Measurements from ENCODE around the gene FZR1. TPM values are rescaled to one million over a fixed set of nuclear protein-coding genes. Genes with fewer than 3 reads are reported as not detected.

Gene FZR1
- total RNA-seq, 6 donors from 2014 or later: 19.9 to 110 (median 37.5) TPM

DNA sequence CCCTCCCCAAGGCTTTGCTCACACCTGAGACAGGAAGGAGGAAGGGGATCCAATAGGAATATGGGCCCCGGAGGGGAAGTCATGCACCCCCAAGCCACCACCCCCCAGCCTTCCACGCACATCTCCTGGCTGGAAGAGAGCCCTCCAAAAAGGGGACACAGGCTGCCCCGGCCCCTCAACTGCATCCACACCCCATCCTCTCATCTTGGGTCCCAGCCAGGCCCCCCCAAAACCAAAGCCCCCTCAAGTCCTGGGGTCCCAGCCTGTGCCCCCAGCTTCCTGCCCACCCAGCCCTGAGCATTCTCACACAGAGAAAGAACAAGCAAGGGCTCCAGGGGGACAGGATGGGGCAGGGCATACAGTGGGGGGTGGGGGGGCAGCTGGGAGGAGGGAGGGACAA, 37.9 kb upstream of the FZR1 start:
- peak overlapping the region in 2 of 4 donors; percentile 48 to 64 for H3K27ac ChIP-seq

DNA sequence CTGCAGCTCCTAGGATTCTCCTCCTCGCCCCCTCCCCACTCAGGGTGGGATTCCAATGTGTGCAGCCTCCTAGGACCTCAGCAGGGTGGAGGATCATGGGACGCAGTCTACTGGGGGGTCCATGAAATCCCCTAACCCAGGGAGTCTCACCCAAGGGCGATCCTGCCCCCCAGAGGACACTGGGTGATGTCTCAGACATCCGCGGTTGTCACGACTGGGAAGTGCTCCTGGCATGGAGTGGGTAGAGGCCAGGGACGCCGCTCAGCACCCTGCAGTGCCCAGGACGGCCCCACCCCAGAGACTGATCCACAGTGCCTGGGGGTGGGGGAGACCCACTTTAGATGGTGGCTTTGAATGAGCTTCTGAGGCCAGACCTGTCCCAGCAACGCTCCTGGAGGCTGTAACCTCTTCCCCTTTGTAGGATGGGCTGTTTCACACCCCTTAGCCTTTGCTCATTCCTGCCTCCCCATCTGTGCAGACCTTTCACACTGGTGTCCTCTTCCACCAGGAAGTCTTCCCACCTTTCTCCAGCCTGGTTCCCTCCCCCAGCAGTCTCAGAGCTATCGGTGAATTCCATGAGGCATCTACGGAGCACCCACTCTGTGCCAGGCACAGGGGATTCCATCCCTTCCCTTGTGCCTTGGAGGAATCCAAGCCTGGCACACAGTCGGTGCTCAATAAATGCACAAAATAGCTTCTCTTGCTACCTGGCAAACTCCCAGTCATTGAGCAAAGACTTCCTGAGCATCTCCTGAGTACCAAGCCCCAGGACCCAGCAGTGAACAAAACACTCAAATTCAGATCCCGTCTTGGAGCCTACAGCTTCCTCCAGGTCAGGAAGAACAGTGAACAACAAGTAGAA, 36.2 kb upstream of the FZR1 start:
- no peak for ATAC-seq (ENCODE audit: low FRiP score in 2 of 2)
- TF ChIP-seq, protein P1, sequence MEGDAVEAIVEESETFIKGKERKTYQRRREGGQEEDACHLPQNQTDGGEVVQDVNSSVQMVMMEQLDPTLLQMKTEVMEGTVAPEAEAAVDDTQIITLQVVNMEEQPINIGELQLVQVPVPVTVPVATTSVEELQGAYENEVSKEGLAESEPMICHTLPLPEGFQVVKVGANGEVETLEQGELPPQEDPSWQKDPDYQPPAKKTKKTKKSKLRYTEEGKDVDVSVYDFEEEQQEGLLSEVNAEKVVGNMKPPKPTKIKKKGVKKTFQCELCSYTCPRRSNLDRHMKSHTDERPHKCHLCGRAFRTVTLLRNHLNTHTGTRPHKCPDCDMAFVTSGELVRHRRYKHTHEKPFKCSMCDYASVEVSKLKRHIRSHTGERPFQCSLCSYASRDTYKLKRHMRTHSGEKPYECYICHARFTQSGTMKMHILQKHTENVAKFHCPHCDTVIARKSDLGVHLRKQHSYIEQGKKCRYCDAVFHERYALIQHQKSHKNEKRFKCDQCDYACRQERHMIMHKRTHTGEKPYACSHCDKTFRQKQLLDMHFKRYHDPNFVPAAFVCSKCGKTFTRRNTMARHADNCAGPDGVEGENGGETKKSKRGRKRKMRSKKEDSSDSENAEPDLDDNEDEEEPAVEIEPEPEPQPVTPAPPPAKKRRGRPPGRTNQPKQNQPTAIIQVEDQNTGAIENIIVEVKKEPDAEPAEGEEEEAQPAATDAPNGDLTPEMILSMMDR (IDR thresholded peaks at IDR 0.05): peak in 1 of 6 experiments; percentile 10
- TF ChIP-seq POLR2AphosphoS5 (IDR thresholded peaks at IDR 0.05): no peak
- peak overlapping the region in 2 of 4 donors; percentile 35 to 46 for H3K27ac ChIP-seq
- DNase-seq: no peak
- no peak overlapping the region for H3K4me3 ChIP-seq
- H3K36me3 ChIP-seq: peaks cover 0 to under 1% (median 0%) of the 10 kb centered on the region in 4 donors
- WGBS, 2 donors: 61 to 80% methylated on average over 6 to 14 of the region's 14 CpGs
- no peaks in the 10 kb centered on the region for H3K9me3 ChIP-seq
- no peaks in the 10 kb centered on the region for H3K27me3 ChIP-seq
- H3K4me1 ChIP-seq: peaks cover 0 to 20% (median 11%) of the 10 kb centered on the region in 4 donors

More for the DNA sequence above, 37.9 kb upstream of the FZR1 start:
- WGBS, 2 donors: 76 to 94% methylated on average over 3 of the region's 3 CpGs
- ATAC-seq (ENCODE audit: low FRiP score in 2 of 2) (no peak), DNase-seq (no peak)
- TF ChIP-seq POLR2AphosphoS5 (IDR thresholded peaks at IDR 0.05) (no peak), POLR2A (IDR thresholded peaks at IDR 0.05) (no peak), EP300 (IDR thresholded peaks at IDR 0.05) (no peak)
- TF ChIP-seq, protein P1 (IDR thresholded peaks at IDR 0.05): no peak
- H3K36me3 ChIP-seq: peaks cover under 1 to 17% (median 13%) of the 10 kb centered on the region in 4 donors
- H3K4me3 ChIP-seq: no peak overlapping the region
- no peaks in the 10 kb centered on the region for H3K27me3 ChIP-seq
- peaks cover 0 to 20% (median 11%) of the 10 kb centered on the region in 4 donors for H3K4me1 ChIP-seq
- H3K9me3 ChIP-seq: no peaks in the 10 kb centered on the region

DNA sequence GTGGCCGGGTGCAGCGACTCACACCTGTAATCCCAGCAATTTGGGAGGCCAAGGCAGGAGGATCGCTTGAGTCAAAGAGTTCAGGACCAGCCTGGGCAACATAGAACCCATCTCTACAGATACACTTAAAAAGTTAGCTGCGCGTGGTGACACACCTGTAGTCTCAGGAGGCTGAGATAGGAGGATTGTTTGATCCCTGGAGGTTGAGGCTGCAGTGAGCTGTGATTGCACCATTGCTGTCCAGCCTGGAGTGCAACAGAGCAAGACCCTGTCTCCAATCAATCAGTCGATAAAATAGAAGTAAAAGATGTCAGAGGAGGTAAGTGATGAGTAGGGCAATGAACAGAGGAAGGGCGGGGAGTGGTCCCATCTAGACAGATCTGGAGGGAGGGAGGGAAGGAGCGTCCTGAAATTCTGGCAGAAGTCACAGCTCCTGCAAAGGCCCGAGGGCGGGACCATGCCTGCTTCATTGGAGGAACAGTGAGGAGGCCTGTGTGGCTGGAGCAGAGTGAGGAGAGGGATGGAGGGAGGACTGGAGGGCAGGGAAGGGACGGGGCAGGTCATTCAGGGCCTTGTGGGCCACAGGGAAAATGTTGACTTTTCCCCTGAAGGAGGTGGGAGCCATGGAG, 35.5 kb upstream of the FZR1 start:
- ATAC-seq (ENCODE audit: low FRiP score in 2 of 2) (peak in 1 of 2 donors; percentile 20), DNase-seq (no peak)
- TF ChIP-seq EP300 (IDR thresholded peaks at IDR 0.05) (no peak), POLR2A (IDR thresholded peaks at IDR 0.05) (no peak), POLR2AphosphoS5 (IDR thresholded peaks at IDR 0.05) (no peak)
- TF ChIP-seq, protein P1 (IDR thresholded peaks at IDR 0.05): no peak
- H3K4me3 ChIP-seq: no peak overlapping the region
- H3K4me1 ChIP-seq: peaks cover 0 to 20% (median 11%) of the 10 kb centered on the region in 4 donors
- no peak overlapping the region for H3K27ac ChIP-seq
- H3K36me3 ChIP-seq: no peaks in the 10 kb centered on the region
- H3K27me3 ChIP-seq: no peaks in the 10 kb centered on the region
- 67 to 72% methylated on average over 11 of the region's 11 CpGs for WGBS, 2 donors
- H3K9me3 ChIP-seq: no peaks in the 10 kb centered on the region

DNA sequence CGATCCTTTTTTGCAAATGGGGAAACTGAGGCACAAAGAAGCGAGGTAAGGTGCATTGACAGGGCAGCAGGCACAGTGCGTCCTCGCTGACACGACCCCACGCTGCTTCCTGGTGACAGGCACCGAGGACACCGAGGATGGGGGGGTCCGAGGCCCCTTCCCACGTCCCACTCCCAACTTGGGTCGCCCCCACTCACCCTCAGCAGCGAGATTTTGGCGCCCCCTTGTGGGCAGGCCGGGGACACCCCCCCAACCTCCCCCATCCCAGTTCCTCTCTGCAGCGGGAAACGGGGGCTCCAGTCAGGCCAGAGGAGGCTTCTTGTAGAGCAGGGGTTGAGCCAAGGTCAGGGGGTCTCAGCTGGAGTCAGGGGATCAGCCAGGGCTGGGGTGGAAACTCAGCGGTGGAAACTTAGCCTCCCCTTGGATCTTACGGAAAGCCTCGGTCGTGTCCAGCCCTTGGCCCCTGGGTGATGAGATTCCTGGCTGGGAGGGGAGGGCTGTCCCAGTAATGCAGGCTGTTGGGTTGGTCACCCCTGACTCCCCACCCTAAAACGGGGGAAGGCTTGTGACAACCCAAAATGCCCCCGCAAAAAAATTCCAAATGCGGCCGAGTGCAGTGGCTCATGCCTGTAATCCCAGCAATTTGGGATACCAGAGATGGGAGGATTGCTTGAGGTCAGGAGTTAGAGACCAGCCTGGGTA, 34.0 kb upstream of the FZR1 start:
- WGBS, 2 donors: 33 to 38% methylated on average over 16 to 24 of the region's 24 CpGs
- DNase-seq (peak in 1 of 2 donors; percentile 89), ATAC-seq (ENCODE audit: low FRiP score in 2 of 2) (peak; percentile 47 to 77)
- no peak overlapping the region for H3K4me3 ChIP-seq
- TF ChIP-seq, protein P1 (IDR thresholded peaks at IDR 0.05): peak; percentile 72 to 85 (median 82)
- no peak for TF ChIP-seq POLR2A (IDR thresholded peaks at IDR 0.05)
- H3K27me3 ChIP-seq: no peaks in the 10 kb centered on the region
- peaks cover 0 to 20% (median 11%) of the 10 kb centered on the region in 4 donors for H3K4me1 ChIP-seq
- H3K27ac ChIP-seq: no peak overlapping the region
- no peaks in the 10 kb centered on the region for H3K9me3 ChIP-seq
- H3K36me3 ChIP-seq: no peaks in the 10 kb centered on the region
